Measurements from ENCODE around the gene MAPKBP1. TPM values are rescaled to one million over a fixed set of nuclear protein-coding genes. Genes with fewer than 3 reads are reported as not detected.

The MAPKBP1 gene
- total and polyA plus RNA-seq, 11 donors = 6.3 to 20.5 (median 14.8) TPM

GRCh38 chr15:41801850-41802455, 27.7 kb downstream of the MAPKBP1 start:
- TF ChIP-seq POLR2A (IDR thresholded peaks at IDR 0.05) (no peak), CTCF (IDR thresholded peaks at IDR 0.05) (no peak)
- H3K27ac ChIP-seq = no peak overlapping the region
- 91 to 97% (median 94%) methylated on average over 3 of the region's 3 CpGs for WGBS, 4 donors
- peaks cover 0 to 39% (median 6%) of the 10 kb centered on the region in 12 donors for H3K4me1 ChIP-seq
- DNase-seq (no peak), ATAC-seq (no peak)
- peaks cover 0 to 27% (median 16%) of the 10 kb centered on the region in 9 donors for H3K36me3 ChIP-seq
- intact Hi-C loops (cut with DNase I) = no loop called here
- H3K4me3 ChIP-seq = no peak overlapping the region
- no peaks in the 10 kb centered on the region for H3K27me3 ChIP-seq
- no peaks in the 10 kb centered on the region for H3K9me3 ChIP-seq

- peaks cover 0 to 22% (median 1%) of the 10 kb centered on the region in 12 donors for H3K4me1 ChIP-seq
- no peaks in the 10 kb centered on the region for H3K27me3 ChIP-seq
- intact Hi-C loops (cut with DNase I) = no loop called here
- no peak overlapping the region for H3K4me3 ChIP-seq
- TF ChIP-seq CTCF (IDR thresholded peaks at IDR 0.05) = no peak
- ATAC-seq (peak in 1 of 4 donors; percentile 20), DNase-seq (no peak)
- no peaks in the 10 kb centered on the region for H3K9me3 ChIP-seq
- peak overlapping the region in 1 of 12 donors; percentile 26 for H3K27ac ChIP-seq
- WGBS, 4 donors = 74 to 97% (median 93%) methylated on average over 1 to 2 of the region's 2 CpGs
- H3K36me3 ChIP-seq = peaks cover 0 to 26% (median 15%) of the 10 kb centered on the region in 9 donors
These were observed 30.1 kb downstream of the MAPKBP1 start for GRCh38 chr15:41804361-41804760.

GRCh38 chr15:41804916-41805666, 30.8 kb downstream of the MAPKBP1 start:
- ATAC-seq (no peak), DNase-seq (no peak)
- Histone ChIP-seq H3K27ac (peak overlapping the region in 2 of 12 donors; percentile 0 to 26), H3K36me3 (peaks cover 0 to 18% (median 10%) of the 10 kb centered on the region in 9 donors), H3K27me3 (no peaks in the 10 kb centered on the region), H3K9me3 (no peaks in the 10 kb centered on the region), H3K4me1 (peaks cover 0 to 22% (median 2%) of the 10 kb centered on the region in 12 donors), H3K4me3 (no peak overlapping the region)
- TF ChIP-seq CTCF (IDR thresholded peaks at IDR 0.05) (no peak), POLR2A (IDR thresholded peaks at IDR 0.05) (no peak)
- intact Hi-C loops (cut with DNase I) = no loop called here
- WGBS, 4 donors = 76 to 79% (median 77%) methylated on average over 8 of the region's 8 CpGs

- 80 to 92% (median 90%) methylated on average over 3 of the region's 3 CpGs for WGBS, 4 donors
- intact Hi-C loops (cut with DNase I) = loop anchor here in 1 of 10 donors (1.0 kb wide), 1 partner anchor 31 kb away; the partner anchor contains the start of gene MAPKBP1
- Histone ChIP-seq H3K4me1 (peaks cover 0 to 22% (median 3%) of the 10 kb centered on the region in 12 donors), H3K36me3 (peaks cover 0 to 12% (median 5%) of the 10 kb centered on the region in 9 donors), H3K27ac (peak overlapping the region in 1 of 12 donors; percentile 0), H3K9me3 (no peaks in the 10 kb centered on the region), H3K4me3 (no peak overlapping the region), H3K27me3 (no peaks in the 10 kb centered on the region)
- no peak for TF ChIP-seq POLR2A (IDR thresholded peaks at IDR 0.05)
- no peak for TF ChIP-seq CTCF (IDR thresholded peaks at IDR 0.05)
- no peak for DNase-seq
- no peak for ATAC-seq
These were observed 31.4 kb downstream of the MAPKBP1 start for GRCh38 chr15:41805711-41806110.

Measured in heart left ventricle (tissue), 16 donors.